ENCODE results near the gene CD38.
"Not testable (repeated sequence)": the region's sequence is repeated elsewhere in the genome, so short reads cannot be mapped to it uniquely, and the experiment has no call there.

- TF ChIP-seq, protein P1, sequence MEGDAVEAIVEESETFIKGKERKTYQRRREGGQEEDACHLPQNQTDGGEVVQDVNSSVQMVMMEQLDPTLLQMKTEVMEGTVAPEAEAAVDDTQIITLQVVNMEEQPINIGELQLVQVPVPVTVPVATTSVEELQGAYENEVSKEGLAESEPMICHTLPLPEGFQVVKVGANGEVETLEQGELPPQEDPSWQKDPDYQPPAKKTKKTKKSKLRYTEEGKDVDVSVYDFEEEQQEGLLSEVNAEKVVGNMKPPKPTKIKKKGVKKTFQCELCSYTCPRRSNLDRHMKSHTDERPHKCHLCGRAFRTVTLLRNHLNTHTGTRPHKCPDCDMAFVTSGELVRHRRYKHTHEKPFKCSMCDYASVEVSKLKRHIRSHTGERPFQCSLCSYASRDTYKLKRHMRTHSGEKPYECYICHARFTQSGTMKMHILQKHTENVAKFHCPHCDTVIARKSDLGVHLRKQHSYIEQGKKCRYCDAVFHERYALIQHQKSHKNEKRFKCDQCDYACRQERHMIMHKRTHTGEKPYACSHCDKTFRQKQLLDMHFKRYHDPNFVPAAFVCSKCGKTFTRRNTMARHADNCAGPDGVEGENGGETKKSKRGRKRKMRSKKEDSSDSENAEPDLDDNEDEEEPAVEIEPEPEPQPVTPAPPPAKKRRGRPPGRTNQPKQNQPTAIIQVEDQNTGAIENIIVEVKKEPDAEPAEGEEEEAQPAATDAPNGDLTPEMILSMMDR (IDR thresholded peaks at IDR 0.05): not testable (repeated sequence)
- not testable (repeated sequence) for TF ChIP-seq POLR2A (IDR thresholded peaks at IDR 0.05); EP300 (IDR thresholded peaks at IDR 0.05; ENCODE audit: low read depth)
Observed at GRCh38 chr4:15802497-15802896, 24.4 kb downstream of the CD38 start.

All from transverse colon (tissue), 3 donors.